ENCODE measurements around the gene TUBB2B.

GRCh38 chr6:3250231-3250675 lies 22.8 kb upstream of the TUBB2B start:
- no peak for TF ChIP-seq EP300 (conservative IDR thresholded peaks at IDR 0.05; ENCODE audit: poor library complexity, severe bottlenecking)
- TF ChIP-seq CTCF (IDR thresholded peaks at IDR 0.05; ENCODE audit: poor library complexity, severe bottlenecking), result no peak
- no peak for TF ChIP-seq EZH2 (IDR thresholded peaks at IDR 0.05; ENCODE audit: borderline replicate concordance, insufficient read depth, low read length, poor library complexity, severe bottlenecking)
